ENCODE measurements around the gene GNAI2.
"Not testable (repeated sequence)": the region's sequence is repeated elsewhere in the genome, so short reads cannot be mapped to it uniquely, and the experiment has no call there.

GNAI2 gene

DNA sequence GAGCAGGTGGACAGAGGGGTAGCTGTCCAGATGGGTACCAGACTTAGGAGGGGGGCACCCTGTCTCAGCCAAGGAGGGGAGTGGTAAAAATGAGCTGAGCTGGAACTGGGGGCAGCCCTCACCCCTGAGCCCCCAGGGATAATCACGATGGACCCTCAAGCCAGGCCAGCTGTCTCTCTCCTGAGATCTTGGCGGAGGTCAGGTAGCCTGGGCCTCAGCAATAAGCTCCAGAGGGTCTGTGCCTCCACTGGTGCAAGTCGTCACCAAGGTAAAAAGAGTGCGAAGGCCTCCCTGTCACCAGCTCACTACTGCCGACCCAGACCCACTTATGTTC, 25.9 kb upstream of the GNAI2 start:
- no peak overlapping the region for H3K27ac ChIP-seq
- ChIA-PET POLR2A (ENCODE audit: low non-redundant PET) (no interaction called here), CTCF (interaction anchor here (0.8 to 1.4 kb wide), 3 partner anchors 15 to 16 kb away, joined by 3 to 5 read pairs (median 3); no protein-coding TSS in a partner anchor)
- DNase-seq (ENCODE audit: low spot score) = no peak
- TF ChIP-seq, protein P1, sequence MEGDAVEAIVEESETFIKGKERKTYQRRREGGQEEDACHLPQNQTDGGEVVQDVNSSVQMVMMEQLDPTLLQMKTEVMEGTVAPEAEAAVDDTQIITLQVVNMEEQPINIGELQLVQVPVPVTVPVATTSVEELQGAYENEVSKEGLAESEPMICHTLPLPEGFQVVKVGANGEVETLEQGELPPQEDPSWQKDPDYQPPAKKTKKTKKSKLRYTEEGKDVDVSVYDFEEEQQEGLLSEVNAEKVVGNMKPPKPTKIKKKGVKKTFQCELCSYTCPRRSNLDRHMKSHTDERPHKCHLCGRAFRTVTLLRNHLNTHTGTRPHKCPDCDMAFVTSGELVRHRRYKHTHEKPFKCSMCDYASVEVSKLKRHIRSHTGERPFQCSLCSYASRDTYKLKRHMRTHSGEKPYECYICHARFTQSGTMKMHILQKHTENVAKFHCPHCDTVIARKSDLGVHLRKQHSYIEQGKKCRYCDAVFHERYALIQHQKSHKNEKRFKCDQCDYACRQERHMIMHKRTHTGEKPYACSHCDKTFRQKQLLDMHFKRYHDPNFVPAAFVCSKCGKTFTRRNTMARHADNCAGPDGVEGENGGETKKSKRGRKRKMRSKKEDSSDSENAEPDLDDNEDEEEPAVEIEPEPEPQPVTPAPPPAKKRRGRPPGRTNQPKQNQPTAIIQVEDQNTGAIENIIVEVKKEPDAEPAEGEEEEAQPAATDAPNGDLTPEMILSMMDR (conservative IDR thresholded peaks at IDR 0.05; ENCODE audit: low read depth) = no peak

- TF ChIP-seq, protein P1 (conservative IDR thresholded peaks at IDR 0.05; ENCODE audit: low read depth) = no peak
- H3K27ac ChIP-seq = no peak overlapping the region
- CTCF ChIA-PET = interaction anchor here (0.6 to 1.4 kb wide), 3 partner anchors 15 to 69 kb away, joined by 3 read pairs; no protein-coding TSS in a partner anchor
- POLR2A ChIA-PET (ENCODE audit: low non-redundant PET) = no interaction called here
- DNase-seq (ENCODE audit: low spot score) = no peak
Observed at GRCh38 chr3:50210510-50211367, 25.3 kb upstream of the GNAI2 start.

- H3K27ac ChIP-seq; DNase-seq (ENCODE audit: low spot score); POLR2A ChIA-PET (ENCODE audit: low non-redundant PET): not testable (repeated sequence)
- CTCF ChIA-PET = interaction anchor here (0.6 to 1.4 kb wide), 3 partner anchors 14 to 27 kb away, joined by 3 read pairs; no protein-coding TSS in a partner anchor
Observed at GRCh38 chr3:50211368-50211717, 24.7 kb upstream of the GNAI2 start.

GRCh38 chr3:50211930-50212329, 24.1 kb upstream of the GNAI2 start:
- CTCF ChIA-PET = interaction anchor here (0.6 to 1.2 kb wide), 3 partner anchors 20 to 31 kb away, joined by 3 to 5 read pairs (median 3); no protein-coding TSS in a partner anchor
- H3K27ac ChIP-seq = peak overlapping the region; percentile 28; the same call in 1 of the 2 replicates
- TF ChIP-seq, protein P1 (conservative IDR thresholded peaks at IDR 0.05; ENCODE audit: low read depth) = no peak
- POLR2A ChIA-PET (ENCODE audit: low non-redundant PET) = no interaction called here
- DNase-seq (ENCODE audit: low spot score) = no peak

DNA sequence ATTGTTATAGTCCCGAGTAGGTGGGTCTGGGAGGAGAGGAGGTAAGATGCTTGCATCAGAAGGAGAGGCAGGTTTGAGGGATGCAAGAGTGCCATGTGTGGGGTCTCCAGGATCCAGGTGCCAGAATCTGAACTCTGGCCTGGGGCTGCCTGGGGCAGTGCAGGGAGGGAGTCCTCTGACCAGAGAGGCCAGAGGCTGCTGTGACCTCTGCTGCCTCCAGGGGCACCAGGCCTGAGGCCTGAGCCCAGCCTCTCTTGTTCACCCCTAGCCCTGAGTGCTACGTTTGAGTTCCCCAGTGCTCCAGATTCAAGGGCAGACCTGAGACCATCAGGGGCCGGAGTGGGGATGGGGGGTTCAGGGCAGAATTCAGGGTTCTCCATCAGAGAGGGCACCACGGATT, 23.5 kb upstream of the GNAI2 start:
- TF ChIP-seq, protein P1 (conservative IDR thresholded peaks at IDR 0.05; ENCODE audit: low read depth) = no peak
- CTCF ChIA-PET = interaction anchor here (0.6 to 1.2 kb wide), 2 partner anchors 20 to 30 kb away, joined by 3 to 5 read pairs; no protein-coding TSS in a partner anchor
- POLR2A ChIA-PET (ENCODE audit: low non-redundant PET) = no interaction called here
- peak overlapping the region; percentile 28; the same call in 1 of the 2 replicates for H3K27ac ChIP-seq
- no peak for DNase-seq (ENCODE audit: low spot score)

GRCh38 chr3:50212971-50213370, 23.0 kb upstream of the GNAI2 start:
- DNase-seq (ENCODE audit: low spot score) = no peak
- POLR2A ChIA-PET (ENCODE audit: low non-redundant PET) = no interaction called here
- TF ChIP-seq, protein P1 (conservative IDR thresholded peaks at IDR 0.05; ENCODE audit: low read depth) = no peak
- CTCF ChIA-PET = interaction anchor here (1.2 kb wide), 1 partner anchor 21 kb away, joined by 3 read pairs; no protein-coding TSS in a partner anchor
- no peak overlapping the region for H3K27ac ChIP-seq

GRCh38 chr3:50213373-50213772, 22.6 kb upstream of the GNAI2 start:
- TF ChIP-seq, protein P1 (conservative IDR thresholded peaks at IDR 0.05; ENCODE audit: low read depth) = no peak

More at GRCh38 chr3:50213373-50213772, 22.6 kb upstream of the GNAI2 start:
- no peak for DNase-seq (ENCODE audit: low spot score)
- no peak overlapping the region for H3K27ac ChIP-seq
- CTCF ChIA-PET = interaction anchor here (1.2 kb wide), 1 partner anchor 21 kb away, joined by 3 read pairs; no protein-coding TSS in a partner anchor
- POLR2A ChIA-PET (ENCODE audit: low non-redundant PET) = no interaction called here

Measured in RWPE1 (cell line).